Measurements from ENCODE around the gene FAM3C.

- no peak for TF ChIP-seq CTCF (conservative IDR thresholded peaks at IDR 0.05 in 1 of 2, IDR thresholded peaks at IDR 0.05 in 1 of 2; ENCODE audit: extremely low read depth in 1 of 2, insufficient read depth in 1 of 2, low read depth in 1 of 2, low read length in 2 of 2)
- no peak for TF ChIP-seq EZH2 (IDR thresholded peaks at IDR 0.05; ENCODE audit: borderline replicate concordance, low read length)
These were observed 59.5 kb downstream of the FAM3C start for GRCh38 chr7:121336579-121336978.

Measured in mammary epithelial cell (primary cell).